Uterus (tissue), 2 donors: ENCODE results near the gene IGHMBP2.
"Not testable (repeated sequence)": the region's sequence is repeated elsewhere in the genome, so short reads cannot be mapped to it uniquely, and the experiment has no call there.

Experiments
- POLR2A ChIP-seq, 2 donors: fragments of 450-650 bp; IDR thresholded peaks; one replicate each; pipeline ENCODE4 v1.6.1; 2016; ENCODE audit warnings: antibody characterized with exemption in 2 of 2, mild to moderate bottlenecking in 1 of 2, moderate library complexity in 1 of 2
- TF ChIP-seq, protein P1 (sequence below), 4 experiments: fragments of 200-600 bp in 2 of 4; fragments of 450-650 bp in 2 of 4; sonication (generic) in 2 of 4; IDR thresholded peaks; one replicate each; pipeline ENCODE4 v1.5.1; 2016 to 2019; ENCODE audit warnings: antibody characterized with exemption in 4 of 4, mild to moderate bottlenecking in 2 of 4, moderate library complexity in 1 of 4

DNA sequence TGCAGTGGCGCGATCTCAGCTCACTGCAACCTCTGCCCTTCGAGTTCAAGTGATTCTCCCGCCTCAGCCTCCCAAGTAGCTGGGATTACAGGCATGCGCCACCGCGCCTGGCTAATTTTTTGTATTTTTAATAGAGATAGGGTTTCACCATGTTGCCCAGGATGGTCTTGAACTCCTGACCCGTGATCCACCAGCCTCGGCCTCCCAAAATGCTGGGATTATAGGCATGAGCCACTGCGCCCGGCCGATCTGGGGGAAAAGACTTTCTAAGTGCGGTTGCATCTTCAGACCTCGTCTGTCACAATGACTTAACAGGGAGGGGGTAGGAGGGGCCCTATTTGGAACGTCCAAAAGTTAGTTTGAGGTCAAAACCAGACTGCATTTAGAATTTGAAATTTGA lies 18.9 kb upstream of the IGHMBP2 start:
- TF ChIP-seq, protein P1, sequence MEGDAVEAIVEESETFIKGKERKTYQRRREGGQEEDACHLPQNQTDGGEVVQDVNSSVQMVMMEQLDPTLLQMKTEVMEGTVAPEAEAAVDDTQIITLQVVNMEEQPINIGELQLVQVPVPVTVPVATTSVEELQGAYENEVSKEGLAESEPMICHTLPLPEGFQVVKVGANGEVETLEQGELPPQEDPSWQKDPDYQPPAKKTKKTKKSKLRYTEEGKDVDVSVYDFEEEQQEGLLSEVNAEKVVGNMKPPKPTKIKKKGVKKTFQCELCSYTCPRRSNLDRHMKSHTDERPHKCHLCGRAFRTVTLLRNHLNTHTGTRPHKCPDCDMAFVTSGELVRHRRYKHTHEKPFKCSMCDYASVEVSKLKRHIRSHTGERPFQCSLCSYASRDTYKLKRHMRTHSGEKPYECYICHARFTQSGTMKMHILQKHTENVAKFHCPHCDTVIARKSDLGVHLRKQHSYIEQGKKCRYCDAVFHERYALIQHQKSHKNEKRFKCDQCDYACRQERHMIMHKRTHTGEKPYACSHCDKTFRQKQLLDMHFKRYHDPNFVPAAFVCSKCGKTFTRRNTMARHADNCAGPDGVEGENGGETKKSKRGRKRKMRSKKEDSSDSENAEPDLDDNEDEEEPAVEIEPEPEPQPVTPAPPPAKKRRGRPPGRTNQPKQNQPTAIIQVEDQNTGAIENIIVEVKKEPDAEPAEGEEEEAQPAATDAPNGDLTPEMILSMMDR (IDR thresholded peaks at IDR 0.05), result not testable (repeated sequence)
- TF ChIP-seq POLR2A (IDR thresholded peaks at IDR 0.05), result not testable (repeated sequence)
